Measurements from ENCODE around the gene GPC5.
"Not testable (repeated sequence)": the region's sequence is repeated elsewhere in the genome, so short reads cannot be mapped to it uniquely, and the experiment has no call there.

Gene GPC5

DNA sequence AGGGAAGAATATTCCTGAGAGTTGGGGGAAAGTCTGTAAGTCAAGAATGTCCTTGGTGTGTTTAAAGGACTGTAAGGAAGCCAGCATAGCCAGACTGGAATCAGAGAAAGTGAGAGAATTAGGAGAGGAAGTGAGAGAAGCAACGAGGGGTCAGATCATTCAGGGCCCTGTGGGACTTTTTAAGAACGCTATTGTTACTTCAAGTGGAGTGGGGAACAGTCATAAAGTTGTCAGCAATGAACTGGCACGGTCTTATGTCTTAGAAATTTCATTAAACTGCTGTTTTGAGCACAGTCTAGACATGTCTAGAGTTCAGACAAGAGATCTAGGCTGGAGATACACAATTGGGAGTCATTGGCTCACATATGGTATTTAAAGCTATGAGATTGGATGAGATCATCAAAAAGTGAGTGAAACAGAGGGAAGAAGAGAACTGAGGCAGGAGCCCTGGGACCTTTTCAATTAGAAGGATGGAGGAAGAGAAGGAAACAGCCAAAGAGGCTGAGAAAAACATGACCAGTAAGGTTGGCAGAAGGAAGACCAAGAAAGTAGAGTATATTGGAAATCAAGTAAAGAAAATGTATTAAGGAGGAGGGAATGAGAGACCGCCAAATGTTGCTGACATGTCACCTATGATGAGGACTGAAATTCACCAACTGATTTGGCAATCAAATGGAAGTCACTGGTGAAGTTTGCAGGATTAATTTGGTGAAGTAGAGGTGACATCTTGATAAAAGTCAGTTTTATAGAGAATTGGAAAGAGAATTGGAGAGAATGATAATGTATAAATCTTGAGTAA is 263.5 kb downstream of the GPC5 start:
- no peak for DNase-seq

GRCh38 chr13:91664039-91664438 is 265.6 kb downstream of the GPC5 start:
- no peak for DNase-seq

- no peak for DNase-seq
These were observed 269.1 kb downstream of the GPC5 start for GRCh38 chr13:91667486-91667885.

GRCh38 chr13:91668866-91669495 is 270.6 kb downstream of the GPC5 start:
- no peak for DNase-seq

DNA sequence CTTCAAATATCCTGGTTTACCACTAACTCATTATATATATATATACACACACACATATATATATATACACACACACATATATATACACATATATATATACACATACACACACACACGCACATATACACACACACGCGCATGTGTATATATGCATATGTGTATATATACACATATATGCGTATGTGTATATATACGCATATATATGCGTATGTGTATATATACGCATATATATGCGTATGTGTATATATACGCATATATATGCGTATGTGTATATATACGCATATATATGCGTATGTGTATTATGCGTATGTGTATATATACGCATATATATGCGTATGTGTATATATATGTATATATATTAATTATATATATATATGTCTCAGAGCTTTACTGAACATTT is 275.9 kb downstream of the GPC5 start:
- DNase-seq: not testable (repeated sequence)

- DNase-seq: no peak
These were observed 286.3 kb downstream of the GPC5 start for GRCh38 chr13:91684746-91685145.

GRCh38 chr13:91690944-91691343 is 292.5 kb downstream of the GPC5 start:
- no peak for DNase-seq

GRCh38 chr13:91693466-91693865 is 295.0 kb downstream of the GPC5 start:
- no peak for DNase-seq

- no peak for DNase-seq
These were observed 299.9 kb downstream of the GPC5 start for GRCh38 chr13:91698308-91698707.

GRCh38 chr13:91698767-91699166 is 300.3 kb downstream of the GPC5 start:
- DNase-seq: no peak

- DNase-seq: no peak
These were observed 301.4 kb downstream of the GPC5 start for GRCh38 chr13:91699863-91700262.

DNA sequence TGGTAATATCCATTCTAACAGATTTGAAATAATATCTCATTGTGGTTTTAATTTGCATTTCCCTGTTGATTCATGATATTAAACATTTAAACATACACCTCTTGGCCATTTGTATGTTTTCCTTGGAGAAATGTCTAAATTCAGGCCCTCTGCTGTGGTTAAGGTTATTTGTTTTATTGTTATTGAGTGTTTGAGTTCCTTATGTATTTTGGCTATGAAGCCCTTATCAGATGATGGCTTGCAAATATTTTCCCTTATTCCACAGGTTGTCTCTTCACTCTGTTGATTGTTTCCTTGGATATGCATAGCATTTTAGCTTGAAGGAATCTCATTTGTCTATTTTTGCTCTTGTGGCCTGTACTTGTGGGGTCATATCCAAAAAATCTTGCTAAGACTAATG is 303.6 kb downstream of the GPC5 start:
- no peak for DNase-seq

DNA sequence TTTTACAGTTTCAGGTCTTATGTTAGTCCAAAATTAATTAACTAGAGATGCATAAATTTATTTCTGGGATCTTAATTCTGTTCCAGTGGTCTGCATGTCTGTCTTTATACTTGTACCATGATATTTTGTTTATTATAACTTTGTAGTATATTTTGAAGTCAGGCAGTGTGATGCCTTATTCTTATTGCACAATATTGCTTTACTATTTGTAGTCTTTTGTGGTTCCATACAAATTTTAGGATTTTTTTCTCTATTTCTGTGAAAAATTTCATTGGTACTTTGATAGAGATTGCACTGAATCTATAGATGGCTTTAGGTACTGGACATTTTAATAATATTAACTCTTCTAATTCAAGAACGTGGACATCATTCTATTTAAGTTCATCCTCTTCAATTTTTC is 304.0 kb downstream of the GPC5 start:
- DNase-seq: no peak

- DNase-seq: no peak
These were observed 306.0 kb downstream of the GPC5 start for GRCh38 chr13:91704398-91704797.

DNA sequence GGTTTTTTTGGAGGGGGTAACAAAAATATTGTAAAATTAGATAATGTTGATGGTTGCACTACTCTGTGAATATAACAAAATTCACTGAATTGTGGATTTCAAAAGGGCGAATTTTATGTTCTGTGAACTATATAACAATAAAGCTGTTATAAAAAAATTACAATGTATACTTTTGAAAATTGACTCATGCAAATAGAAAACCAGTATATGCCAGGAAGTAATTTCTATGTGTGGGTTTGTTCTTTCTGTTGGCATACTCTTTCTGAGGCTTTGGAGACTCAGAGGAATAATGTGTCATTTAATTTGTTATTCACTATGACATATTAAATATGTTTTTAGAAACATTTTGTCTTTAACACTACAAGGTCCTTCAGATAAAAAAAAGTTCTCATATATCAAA is 310.1 kb downstream of the GPC5 start:
- DNase-seq: no peak

DNA sequence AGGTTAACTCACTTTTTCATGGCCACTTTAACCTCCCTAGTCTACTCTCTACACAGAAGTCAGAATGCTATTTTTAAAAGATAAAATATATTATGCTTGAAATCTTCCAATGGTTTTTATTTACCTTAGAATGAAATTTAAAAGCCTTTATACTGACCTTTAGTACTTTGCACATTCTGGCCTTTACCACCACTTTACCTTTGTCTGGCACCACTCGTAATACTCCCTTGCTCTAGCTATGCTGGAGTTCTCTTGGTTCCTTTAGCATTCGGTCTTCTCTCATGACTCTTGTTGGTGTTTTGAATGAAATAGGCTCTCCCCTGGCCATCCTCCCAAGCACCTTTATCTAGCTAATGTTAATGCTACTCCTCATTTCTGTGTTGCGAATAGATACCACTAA is 310.8 kb downstream of the GPC5 start:
- no peak for DNase-seq

- no peak for DNase-seq
These were observed 312.3 kb downstream of the GPC5 start for GRCh38 chr13:91710733-91711132.

DNA sequence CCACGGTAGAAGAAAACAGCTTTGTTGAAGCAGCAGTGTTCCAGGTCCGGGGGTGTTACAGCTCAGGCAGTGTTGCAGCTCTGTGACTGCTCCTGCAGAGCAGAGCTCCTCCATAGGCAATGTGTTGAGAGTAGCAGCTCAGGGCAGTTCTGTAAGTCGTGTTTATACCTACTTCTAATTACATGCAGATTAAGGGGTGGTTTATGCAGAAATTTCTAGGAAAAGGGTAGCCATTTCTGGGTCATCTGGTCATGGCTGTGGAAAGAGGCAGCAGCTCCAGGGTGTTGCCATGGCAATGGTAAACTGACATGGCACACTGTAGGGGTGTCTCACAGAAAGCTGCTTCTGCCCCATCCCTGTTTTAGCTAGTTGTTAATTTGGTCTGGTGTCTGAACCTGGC is 316.4 kb downstream of the GPC5 start:
- DNase-seq: no peak

DNA sequence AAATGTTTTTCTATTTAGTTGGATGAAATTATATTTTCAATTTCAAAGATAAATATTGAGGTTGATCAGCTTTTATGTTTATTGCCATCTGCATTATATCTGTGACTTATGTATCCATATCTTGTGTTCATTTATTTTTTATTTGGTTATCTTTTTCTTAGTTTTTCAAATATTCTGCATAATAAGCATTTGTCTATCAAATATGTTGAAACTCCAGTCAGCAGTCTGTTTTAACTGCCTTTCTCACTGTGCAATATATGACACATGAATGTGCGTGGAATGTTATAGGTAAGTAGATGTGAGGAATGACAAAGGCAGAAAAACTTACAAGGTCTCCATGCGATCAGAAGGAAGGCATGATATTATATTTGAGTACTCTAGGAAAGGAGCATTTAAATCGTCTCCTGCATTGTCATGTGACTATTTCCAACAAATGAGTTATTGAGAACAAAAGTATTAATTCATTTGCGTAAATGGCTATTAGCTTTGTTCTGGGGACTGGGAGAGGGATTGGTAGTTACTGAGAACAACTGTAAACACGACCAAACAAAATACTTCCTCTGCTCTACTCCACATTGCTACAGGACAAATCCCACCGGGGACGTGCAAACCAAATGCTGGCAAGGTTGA is 318.1 kb downstream of the GPC5 start:
- no peak for DNase-seq

GRCh38 chr13:91719033-91719432 is 320.6 kb downstream of the GPC5 start:
- DNase-seq: no peak

DNA sequence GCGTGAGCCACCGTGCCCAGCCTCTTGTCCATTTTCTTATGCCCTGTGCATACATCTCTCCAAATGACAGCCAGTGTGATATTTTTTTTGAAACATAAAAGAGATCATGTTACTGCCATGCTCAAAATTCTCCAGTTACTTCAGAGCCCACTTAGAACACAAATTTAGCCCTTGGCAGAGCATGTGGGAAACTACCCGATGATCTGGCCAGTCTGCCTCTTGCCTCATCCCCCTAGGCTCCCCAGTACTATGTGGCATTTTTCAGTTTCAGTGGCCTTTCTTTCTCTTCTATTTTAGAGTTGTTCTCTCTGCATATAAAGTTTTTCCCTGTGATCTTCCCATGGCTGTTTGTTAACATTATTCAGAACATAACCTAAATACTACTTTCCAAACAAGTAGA is 323.0 kb downstream of the GPC5 start:
- DNase-seq: no peak

DNA sequence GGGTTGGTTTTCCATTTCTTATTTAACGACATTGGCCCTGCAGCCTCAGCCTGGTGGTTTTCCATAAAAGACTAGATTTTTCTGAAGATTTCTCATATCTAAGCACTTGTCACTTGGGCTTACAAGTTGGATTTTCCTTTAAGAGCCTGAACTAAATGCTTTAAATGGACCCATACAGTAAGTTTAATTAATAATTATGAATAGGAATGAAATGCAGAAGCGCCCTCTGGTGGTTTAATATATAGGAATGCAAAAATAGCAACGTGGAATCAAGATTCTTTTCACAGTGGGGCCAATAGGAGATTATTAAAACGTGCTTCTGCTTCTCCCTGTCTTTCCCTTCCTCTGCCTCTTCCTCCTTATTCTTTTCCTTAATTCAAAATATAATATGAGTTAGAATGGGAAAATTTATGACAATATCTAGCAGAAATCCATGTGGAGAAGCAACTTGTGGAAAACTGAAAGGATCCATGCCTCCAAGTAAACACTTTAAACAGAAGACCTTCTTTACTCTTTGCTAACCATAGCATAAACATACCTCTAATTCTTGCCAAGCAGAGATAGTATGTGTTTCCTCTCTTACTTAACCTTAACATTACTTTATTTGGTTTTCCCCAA is 324.0 kb downstream of the GPC5 start:
- DNase-seq: no peak

- no peak for DNase-seq
These were observed 326.2 kb downstream of the GPC5 start for GRCh38 chr13:91724591-91724990.

DNA sequence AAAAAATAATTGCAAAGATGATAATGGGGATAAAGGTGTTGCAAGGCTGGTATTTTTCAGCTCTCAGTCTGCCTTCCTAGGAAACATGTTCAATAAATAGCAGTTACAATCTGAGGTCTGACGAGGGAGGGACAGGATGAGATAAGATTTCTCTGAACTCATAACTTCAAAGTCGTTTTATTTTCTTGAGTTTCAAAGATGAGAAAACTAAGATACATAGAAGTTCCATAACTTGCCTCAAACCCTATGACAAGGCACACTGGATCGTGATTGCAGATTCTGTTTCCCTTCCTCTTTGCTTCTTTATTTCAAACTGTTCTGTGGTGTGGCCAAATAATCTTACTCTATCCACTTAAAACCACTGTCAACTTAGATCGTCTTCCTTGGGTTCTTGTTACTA is 327.2 kb downstream of the GPC5 start:
- DNase-seq: no peak
